Fibroblast of villous mesenchyme (primary cell): ENCODE results near the gene EML1. TPM values are rescaled to one million over a fixed set of nuclear protein-coding genes. Genes with fewer than 3 reads are reported as not detected.

ENCODE experiments used
- DNase-seq: peaks from one replicate; pipeline ENCODE4 v3.0.0-alpha.2; 2010; ENCODE audit warnings: low read depth
- H3K4me3 ChIP-seq: 2 replicates; pipeline ENCODE4 v1.5.1; 2011; ENCODE audit warnings: low read depth, mild to moderate bottlenecking, low read length
- total RNA-seq: library from RNA; depleted of rRNA; stranded (reverse); fragments of >200 nt; gene quantifications from 2 replicates; pipeline ENCODE4 v1.2.3, GENCODE V29; 2012
- TF ChIP-seq, protein P1 (sequence below): IDR thresholded peaks from 2 replicates; pipeline ENCODE4 v1.5.1; 2012; ENCODE audit warnings: low read depth, mild to moderate bottlenecking, low read length; ENCODE audit not compliant: insufficient read depth

Gene EML1
- total RNA-seq, 1 donor, result 34.5 TPM

DNA sequence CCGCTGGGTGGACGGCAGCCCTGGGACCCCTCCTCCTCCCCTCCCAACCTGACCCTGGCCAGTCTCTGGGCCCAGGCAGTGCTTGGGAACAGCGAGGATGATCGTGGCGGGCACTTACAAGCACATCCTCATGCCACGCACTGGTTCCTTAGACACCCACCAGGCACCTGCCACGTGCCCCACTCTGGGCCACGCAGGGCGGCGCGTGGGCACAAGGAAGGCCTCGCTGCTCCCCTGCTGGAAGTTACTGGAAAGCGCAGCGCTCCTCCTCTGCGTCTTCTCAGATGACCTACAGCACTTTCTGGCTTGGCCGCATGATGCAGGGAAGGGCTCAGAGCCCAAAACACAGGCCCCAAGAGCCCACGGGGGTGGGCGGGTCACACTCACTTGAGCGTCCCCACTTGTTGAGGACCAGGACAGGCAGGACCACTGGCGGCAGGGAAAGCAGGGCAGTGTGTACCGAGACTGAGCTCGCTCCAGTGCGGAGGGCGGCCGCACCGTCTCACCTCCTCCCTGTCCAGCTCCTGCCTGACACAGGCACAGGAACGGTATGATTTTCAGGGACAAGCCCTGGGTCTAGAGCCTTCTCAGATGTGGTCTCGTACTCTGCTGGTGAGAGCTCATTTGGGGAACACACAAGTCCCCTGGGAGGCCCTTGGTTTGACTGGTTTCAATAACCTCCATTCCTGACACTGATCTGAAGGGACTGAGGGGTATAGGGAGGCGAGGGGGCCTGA, 143.7 kb downstream of the EML1 start:
- DNase-seq, result no peak
- TF ChIP-seq, protein P1, sequence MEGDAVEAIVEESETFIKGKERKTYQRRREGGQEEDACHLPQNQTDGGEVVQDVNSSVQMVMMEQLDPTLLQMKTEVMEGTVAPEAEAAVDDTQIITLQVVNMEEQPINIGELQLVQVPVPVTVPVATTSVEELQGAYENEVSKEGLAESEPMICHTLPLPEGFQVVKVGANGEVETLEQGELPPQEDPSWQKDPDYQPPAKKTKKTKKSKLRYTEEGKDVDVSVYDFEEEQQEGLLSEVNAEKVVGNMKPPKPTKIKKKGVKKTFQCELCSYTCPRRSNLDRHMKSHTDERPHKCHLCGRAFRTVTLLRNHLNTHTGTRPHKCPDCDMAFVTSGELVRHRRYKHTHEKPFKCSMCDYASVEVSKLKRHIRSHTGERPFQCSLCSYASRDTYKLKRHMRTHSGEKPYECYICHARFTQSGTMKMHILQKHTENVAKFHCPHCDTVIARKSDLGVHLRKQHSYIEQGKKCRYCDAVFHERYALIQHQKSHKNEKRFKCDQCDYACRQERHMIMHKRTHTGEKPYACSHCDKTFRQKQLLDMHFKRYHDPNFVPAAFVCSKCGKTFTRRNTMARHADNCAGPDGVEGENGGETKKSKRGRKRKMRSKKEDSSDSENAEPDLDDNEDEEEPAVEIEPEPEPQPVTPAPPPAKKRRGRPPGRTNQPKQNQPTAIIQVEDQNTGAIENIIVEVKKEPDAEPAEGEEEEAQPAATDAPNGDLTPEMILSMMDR, result no peak
- no peak overlapping the region for H3K4me3 ChIP-seq

GRCh38 chr14:99937475-99938244, 144.4 kb downstream of the EML1 start:
- TF ChIP-seq, protein P1, result no peak
- no peak for DNase-seq
- H3K4me3 ChIP-seq, result no peak overlapping the region

DNA sequence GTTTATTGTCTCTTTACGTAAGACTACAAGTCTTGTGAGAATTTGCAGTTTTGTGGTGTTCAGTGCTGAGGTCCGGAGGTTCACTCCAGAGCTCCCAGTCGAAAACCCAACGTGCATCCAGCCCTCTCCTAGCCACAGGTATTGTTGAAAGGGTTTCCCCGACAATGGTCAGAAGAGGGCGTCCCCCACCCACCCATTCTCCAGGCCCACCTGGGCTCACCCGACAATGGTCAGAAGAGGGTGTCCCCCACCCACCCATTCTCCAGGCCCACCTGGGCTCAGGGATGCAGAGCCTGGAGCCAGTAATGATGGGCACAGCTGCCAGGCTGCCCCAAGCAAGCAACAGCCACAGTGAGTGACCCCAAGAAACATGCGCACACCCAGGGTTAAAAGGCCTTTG, 145.2 kb downstream of the EML1 start:
- H3K4me3 ChIP-seq, result no peak overlapping the region
- DNase-seq, result no peak
- TF ChIP-seq, protein P1, result no peak

GRCh38 chr14:99938896-99939295, 145.7 kb downstream of the EML1 start:
- TF ChIP-seq, protein P1, result no peak
- DNase-seq, result no peak
- no peak overlapping the region for H3K4me3 ChIP-seq

- DNase-seq, result no peak
- no peak overlapping the region for H3K4me3 ChIP-seq
- TF ChIP-seq, protein P1, result no peak
These were observed 146.2 kb downstream of the EML1 start for GRCh38 chr14:99939421-99939820.

GRCh38 chr14:99940064-99940463, 146.9 kb downstream of the EML1 start:
- H3K4me3 ChIP-seq, result no peak overlapping the region
- TF ChIP-seq, protein P1, result no peak
- DNase-seq, result no peak
